GM18508 (cell line): ENCODE measurements around the gene STAB2.

Experiments used
- ATAC-seq: cut with Tn5 transposase; IDR thresholded peaks from one replicate; pipeline ENCODE4 v1.9.1; 2021; ENCODE audit warnings: moderate number of reproducible peaks; ENCODE audit not compliant: insufficient read depth, unreplicated experiment

STAB2 gene

GRCh38 chr12:103772367-103773108, 185.5 kb downstream of the STAB2 start:
- ATAC-seq: no peak

- no peak for ATAC-seq
Observed at GRCh38 chr12:103773109-103773910, 186.2 kb downstream of the STAB2 start.

GRCh38 chr12:103774977-103775560, 188.0 kb downstream of the STAB2 start:
- ATAC-seq: no peak

- no peak for ATAC-seq
Observed at GRCh38 chr12:103778781-103779180, 191.7 kb downstream of the STAB2 start.

GRCh38 chr12:103779410-103780092, 192.5 kb downstream of the STAB2 start:
- ATAC-seq: no peak

- ATAC-seq: no peak
Observed at GRCh38 chr12:103780093-103780440, 193.0 kb downstream of the STAB2 start.

- ATAC-seq: no peak
Observed at GRCh38 chr12:103780992-103781391, 193.9 kb downstream of the STAB2 start.

- ATAC-seq: no peak
Observed at GRCh38 chr12:103782399-103782798, 195.3 kb downstream of the STAB2 start.

GRCh38 chr12:103783744-103784664, 196.9 kb downstream of the STAB2 start:
- no peak for ATAC-seq

- no peak for ATAC-seq
Observed at GRCh38 chr12:103785243-103786031, 198.4 kb downstream of the STAB2 start.

- no peak for ATAC-seq
Observed at GRCh38 chr12:103786201-103786600, 199.1 kb downstream of the STAB2 start.

- no peak for ATAC-seq
Observed at GRCh38 chr12:103791350-103791920, 204.4 kb downstream of the STAB2 start.

GRCh38 chr12:103793046-103793445, 206.0 kb downstream of the STAB2 start:
- no peak for ATAC-seq

GRCh38 chr12:103793512-103794045, 206.5 kb downstream of the STAB2 start:
- ATAC-seq: no peak

- no peak for ATAC-seq
Observed at GRCh38 chr12:103794309-103795213, 207.5 kb downstream of the STAB2 start.

GRCh38 chr12:103798586-103798985, 211.5 kb downstream of the STAB2 start:
- ATAC-seq: no peak

- ATAC-seq: no peak
Observed at GRCh38 chr12:103799504-103799856, 212.4 kb downstream of the STAB2 start.
